ENCODE measurements around the gene CFAP107.
"Not testable (repeated sequence)": the region's sequence is repeated elsewhere in the genome, so short reads cannot be mapped to it uniquely, and the experiment has no call there.

CFAP107 gene

DNA sequence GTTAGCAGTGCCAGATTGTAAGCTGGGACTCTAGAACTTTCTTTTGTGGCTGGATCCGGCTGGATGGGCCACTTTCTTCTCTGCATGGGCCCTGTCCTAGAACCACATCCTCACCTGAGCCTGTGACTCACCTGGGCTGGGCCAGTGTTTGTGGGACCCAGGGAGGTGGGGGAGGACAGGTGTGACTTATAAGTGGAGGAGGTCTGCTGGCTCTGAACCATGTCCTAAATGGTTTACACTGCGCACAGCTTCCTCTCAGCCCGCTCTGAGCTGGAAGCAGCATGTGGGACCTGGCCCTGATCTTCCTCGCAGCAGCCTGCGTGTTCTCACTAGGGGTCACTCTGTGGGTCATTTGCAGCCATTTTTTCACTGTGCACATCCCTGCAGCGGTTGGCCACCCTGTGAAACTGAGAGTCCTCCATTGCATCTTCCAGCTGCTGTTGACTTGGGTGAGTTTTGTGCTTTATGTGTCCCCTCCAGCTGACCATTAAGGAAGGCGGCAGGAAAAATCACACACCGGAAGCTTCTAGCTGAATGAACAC lies 30.0 kb upstream of the CFAP107 start, which contains the start of gene AADACL3:
Gene AADACL3, plus strand, starts transcription at position 215 of the 542 bp plus-strand sequence. Its CDS starts 67 bp downstream, at position 282.
- TF ChIP-seq, protein P1, sequence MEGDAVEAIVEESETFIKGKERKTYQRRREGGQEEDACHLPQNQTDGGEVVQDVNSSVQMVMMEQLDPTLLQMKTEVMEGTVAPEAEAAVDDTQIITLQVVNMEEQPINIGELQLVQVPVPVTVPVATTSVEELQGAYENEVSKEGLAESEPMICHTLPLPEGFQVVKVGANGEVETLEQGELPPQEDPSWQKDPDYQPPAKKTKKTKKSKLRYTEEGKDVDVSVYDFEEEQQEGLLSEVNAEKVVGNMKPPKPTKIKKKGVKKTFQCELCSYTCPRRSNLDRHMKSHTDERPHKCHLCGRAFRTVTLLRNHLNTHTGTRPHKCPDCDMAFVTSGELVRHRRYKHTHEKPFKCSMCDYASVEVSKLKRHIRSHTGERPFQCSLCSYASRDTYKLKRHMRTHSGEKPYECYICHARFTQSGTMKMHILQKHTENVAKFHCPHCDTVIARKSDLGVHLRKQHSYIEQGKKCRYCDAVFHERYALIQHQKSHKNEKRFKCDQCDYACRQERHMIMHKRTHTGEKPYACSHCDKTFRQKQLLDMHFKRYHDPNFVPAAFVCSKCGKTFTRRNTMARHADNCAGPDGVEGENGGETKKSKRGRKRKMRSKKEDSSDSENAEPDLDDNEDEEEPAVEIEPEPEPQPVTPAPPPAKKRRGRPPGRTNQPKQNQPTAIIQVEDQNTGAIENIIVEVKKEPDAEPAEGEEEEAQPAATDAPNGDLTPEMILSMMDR (IDR thresholded peaks at IDR 0.05; ENCODE audit: low read depth, low read length, missing control alignments), result no peak
- DNase-seq (ENCODE audit: extremely low read depth, low read depth), result no peak
- H3K4me3 ChIP-seq (replicated peaks; ENCODE audit: low read depth, low read length), result no peak within 1 kb of the TSS

DNA sequence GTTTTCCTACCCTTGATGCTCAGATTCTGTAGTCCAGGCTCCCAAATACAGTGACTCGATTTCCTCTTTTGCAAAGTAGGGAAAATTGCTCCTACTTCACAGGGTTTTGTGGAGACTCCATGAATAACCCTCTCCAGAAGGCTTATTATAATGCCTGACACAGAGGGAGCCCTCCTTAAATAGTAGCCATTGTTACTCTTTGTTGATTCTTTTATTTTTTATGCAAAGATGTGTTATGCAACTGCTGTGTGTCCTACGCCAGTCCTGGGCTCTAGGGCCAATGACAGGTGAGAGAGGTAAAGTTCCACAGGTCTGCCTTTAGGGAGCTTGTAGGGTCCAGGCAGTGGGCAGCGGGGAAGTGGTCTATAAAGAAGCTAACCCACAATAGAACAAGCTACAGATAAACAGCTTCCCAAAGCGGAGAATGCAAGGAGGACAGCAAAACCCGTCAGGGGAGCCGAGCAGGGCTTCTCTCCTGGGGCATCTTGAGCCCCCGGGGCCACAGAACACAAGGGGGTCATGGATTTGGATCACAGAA lies 28.6 kb upstream of the CFAP107 start:
- DNase-seq (ENCODE audit: extremely low read depth, low read depth), result no peak
- no peak overlapping the region for H3K4me3 ChIP-seq (replicated peaks; ENCODE audit: low read depth, low read length)
- TF ChIP-seq, protein P1 (IDR thresholded peaks at IDR 0.05; ENCODE audit: low read depth, low read length, missing control alignments), result no peak

DNA sequence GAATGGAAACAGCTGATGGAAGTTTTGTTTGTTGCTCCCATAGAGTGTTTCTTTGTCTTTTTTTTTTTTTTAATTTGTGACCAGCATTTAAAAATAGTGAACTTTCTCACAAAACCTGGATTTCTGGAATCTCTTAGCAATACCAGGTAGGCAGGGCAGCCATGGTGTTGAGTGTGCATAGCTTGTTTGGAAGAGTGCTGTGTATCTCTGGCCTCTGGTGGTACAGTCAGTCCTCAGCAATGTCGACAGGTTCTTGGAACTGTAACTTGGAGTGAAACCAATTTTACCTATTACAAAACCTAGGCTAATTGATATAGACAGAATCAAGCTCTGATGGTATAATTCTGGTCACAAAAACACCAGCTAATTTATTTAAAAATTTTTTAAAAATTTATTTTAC lies 23.4 kb upstream of the CFAP107 start:
- TF ChIP-seq, protein P1 (IDR thresholded peaks at IDR 0.05; ENCODE audit: low read depth, low read length, missing control alignments), result no peak
- DNase-seq (ENCODE audit: extremely low read depth, low read depth), result no peak
- no peak overlapping the region for H3K4me3 ChIP-seq (replicated peaks; ENCODE audit: low read depth, low read length)

DNA sequence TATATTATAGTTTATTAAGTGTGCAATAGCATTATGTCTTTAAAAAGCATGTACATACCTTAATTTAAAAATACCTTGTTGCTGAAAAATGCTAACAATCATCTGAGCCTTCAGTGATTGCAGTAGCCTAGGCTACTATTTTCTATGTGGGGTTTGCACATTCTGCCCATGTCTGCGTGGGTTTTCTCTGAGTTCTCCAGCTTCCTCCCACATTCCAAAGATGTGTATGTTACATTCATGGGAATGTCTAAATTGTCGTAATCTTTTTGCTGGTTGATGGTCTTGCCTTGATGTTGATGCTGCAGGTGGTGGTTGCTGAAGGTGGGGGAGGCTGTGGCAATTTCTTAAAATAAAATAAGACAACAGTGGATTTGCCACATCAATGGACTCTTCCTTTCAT lies 17.6 kb upstream of the CFAP107 start:
- DNase-seq (ENCODE audit: extremely low read depth, low read depth), result no peak
- H3K4me3 ChIP-seq (replicated peaks; ENCODE audit: low read depth, low read length), result no peak overlapping the region
- TF ChIP-seq, protein P1 (IDR thresholded peaks at IDR 0.05; ENCODE audit: low read depth, low read length, missing control alignments), result no peak

DNA sequence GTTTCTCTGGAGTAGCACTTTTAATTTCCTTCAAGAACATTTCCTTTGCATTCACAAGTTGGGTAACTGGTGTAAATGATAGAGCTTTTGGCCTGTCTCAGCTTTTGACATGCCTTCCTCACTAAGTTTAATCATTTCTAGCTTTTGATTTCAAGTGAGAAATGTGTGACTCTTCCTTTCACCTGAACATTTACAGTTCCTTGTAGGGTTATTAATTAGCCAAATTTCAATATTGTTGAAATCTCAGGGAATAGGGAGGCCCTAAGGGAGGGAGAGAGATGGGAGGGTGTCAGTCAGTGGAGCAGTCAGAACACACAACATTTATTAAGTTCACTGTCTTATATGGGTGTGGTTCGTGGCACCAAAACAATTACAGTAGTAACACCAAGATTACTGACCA lies 15.8 kb upstream of the CFAP107 start:
- DNase-seq (ENCODE audit: extremely low read depth, low read depth), result no peak
- TF ChIP-seq, protein P1 (IDR thresholded peaks at IDR 0.05; ENCODE audit: low read depth, low read length, missing control alignments), result no peak
- no peak overlapping the region for H3K4me3 ChIP-seq (replicated peaks; ENCODE audit: low read depth, low read length)

DNA sequence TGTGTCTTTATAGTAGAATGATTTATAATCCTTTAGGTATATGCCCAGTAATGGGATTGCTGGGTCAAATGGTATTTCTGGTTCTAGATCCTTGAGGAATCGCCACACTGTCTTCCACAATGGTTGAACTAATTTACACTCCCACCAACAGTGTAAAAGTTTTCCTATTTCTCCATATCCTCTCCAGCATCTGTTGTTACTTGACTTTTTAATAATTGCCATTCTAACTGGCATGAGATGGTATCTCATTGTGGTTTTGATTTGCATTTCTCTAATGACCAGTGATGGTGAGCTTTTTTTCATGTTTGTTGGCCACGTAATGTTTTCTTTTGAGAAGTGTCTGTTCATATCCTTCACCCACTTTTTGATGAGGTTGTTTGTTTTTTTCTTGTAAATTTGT lies 14.9 kb upstream of the CFAP107 start:
- not testable (repeated sequence) for DNase-seq (ENCODE audit: extremely low read depth, low read depth); H3K4me3 ChIP-seq (replicated peaks; ENCODE audit: low read depth, low read length)

DNA sequence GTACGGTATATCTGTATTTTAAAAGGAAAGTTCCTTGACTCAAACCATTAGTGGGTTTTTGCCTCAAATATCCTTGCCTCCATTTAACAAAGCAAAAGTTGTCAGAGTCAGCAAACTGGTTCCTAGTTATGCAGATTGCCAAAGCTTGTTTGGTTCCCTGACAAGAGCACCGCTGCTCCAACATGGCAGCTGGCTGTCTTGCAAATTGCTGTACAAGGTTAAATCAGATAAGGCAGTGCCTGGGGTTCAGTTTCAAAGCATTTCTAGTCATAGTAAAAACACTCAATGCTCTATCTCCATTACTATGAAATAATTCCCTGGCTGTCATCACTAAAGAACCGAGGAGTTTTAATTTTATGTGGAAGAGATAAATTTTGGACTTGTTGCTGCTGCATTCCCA lies 11.3 kb upstream of the CFAP107 start:
- no peak for DNase-seq (ENCODE audit: extremely low read depth, low read depth)
- H3K4me3 ChIP-seq (replicated peaks; ENCODE audit: low read depth, low read length), result no peak overlapping the region
- TF ChIP-seq, protein P1 (IDR thresholded peaks at IDR 0.05; ENCODE audit: low read depth, low read length, missing control alignments), result no peak
